Gastroesophageal sphincter (tissue), 3 donors: ENCODE results near the gene PDZD2.

Experiments
- CTCF ChIP-seq, 4 experiments: fragments of 200-600 bp in 2 of 4; fragments of 450-650 bp in 2 of 4; sonication (generic) in 1 of 4; IDR thresholded peaks; one replicate each; pipeline ENCODE4 v1.5.1; 2017 to 2019; ENCODE audit warnings: antibody characterized with exemption in 4 of 4, mild to moderate bottlenecking in 2 of 4, moderate library complexity in 2 of 4
- EP300 ChIP-seq: sonication (generic); formaldehyde crosslinking; IDR thresholded peaks from one replicate; pipeline ENCODE4 v1.6.1; 2017; ENCODE audit warnings: antibody characterized with exemption, mild to moderate bottlenecking
- POLR2A ChIP-seq, 2 donors: fragments of 450-650 bp; IDR thresholded peaks; one replicate each; pipeline ENCODE4 v1.6.1; 2017; ENCODE audit warnings: antibody characterized with exemption in 2 of 2, mild to moderate bottlenecking in 2 of 2, moderate library complexity in 1 of 2

DNA sequence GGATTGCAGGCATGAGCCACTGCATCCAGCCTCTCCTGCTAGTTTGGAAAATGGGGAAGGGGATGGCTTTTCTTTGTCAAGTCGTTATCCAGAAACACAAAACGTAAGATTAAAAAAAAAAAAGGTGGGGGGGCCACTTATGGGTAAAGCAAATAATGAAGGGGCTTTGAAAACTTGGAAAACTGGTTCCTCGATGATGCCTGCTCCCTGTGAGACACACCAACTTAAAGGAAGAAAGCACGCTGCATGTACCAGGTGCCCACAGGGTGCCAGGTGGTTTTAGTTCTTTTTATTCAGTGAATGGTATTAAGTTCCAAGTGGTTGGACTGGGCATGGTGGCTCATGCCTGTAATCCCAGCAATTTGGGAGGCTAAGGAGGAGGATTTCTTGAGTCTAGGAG lies 365.1 kb downstream of the PDZD2 start:
- no peak for TF ChIP-seq CTCF (IDR thresholded peaks at IDR 0.05)
- no peak for TF ChIP-seq POLR2A (IDR thresholded peaks at IDR 0.05)
- TF ChIP-seq EP300 = no peak
